Measurements from ENCODE around the gene DNAJB5. TPM values are rescaled to one million over a fixed set of nuclear protein-coding genes. Genes with fewer than 3 reads are reported as not detected.

DNAJB5 gene
- polyA plus RNA-seq, 1 donor from 2014 or later: 0.75 TPM

DNA sequence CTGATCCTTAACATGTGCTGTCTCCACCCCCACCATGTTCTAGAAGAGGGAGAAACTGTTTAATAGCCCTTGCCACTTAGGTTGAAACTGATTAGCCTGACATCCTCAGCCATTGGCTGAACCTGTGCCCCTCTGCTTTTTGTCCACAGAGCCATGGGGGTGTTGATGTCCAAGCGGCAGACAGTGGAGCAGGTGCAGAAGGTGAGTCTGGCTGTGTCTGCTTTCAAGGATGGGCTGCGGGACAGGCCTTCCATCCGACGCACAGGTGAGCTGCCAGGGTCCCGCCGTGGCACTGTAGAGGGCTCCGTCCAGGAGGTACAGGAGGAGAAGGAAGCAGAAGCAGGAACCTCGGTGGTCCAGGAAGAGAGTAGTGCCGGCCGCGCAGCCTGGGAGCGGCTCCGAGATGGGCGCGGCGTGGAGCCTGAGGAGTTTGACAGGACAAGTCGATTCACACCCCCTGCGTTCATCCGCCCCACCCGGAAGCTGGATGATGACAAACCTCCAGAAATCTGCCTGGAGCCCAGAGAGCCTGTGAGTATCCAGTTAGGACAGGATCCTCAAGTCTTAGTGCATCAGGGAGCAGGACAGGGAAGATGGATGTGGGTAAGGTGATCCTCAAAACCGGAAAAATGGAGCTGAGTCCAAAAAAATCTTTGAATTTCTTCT, 18.3 kb upstream of the DNAJB5 start:
- H3K4me1 Mint-ChIP-seq: no peaks in the 10 kb centered on the region
- peaks cover 17% of the 10 kb centered on the region for H3K27me3 Mint-ChIP-seq
- H3K4me3 Mint-ChIP-seq: no peak overlapping the region
- no peaks in the 10 kb centered on the region for H3K36me3 Mint-ChIP-seq
- peaks cover 0 to 2% (median 0%) of the 10 kb centered on the region in 3 donors for H3K9me3 Mint-ChIP-seq
- H3K27ac Mint-ChIP-seq: no peak overlapping the region

DNA sequence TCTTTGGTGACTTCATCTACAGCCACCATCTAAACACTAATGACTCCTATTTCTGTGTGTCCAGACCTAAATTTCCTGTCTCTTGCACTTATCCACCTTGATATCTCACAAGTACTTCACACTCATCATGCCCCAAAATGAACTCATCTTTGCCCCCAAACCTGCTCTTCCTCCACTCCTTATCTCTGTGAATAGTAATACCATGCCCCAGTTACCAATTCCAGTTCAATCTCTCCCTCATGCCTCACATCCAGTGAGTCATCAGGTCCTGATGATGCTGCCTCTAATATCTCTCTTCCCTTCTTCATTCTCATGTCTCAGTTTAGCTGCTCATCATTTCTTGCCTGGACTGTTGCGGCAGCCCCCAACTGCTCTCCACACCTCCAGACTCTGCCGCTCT, 14.9 kb upstream of the DNAJB5 start:
- no peaks in the 10 kb centered on the region for H3K36me3 Mint-ChIP-seq
- H3K27me3 Mint-ChIP-seq: peaks cover 8% of the 10 kb centered on the region
- peaks cover 0 to under 1% (median 0%) of the 10 kb centered on the region in 3 donors for H3K9me3 Mint-ChIP-seq
- no peak overlapping the region for H3K4me3 Mint-ChIP-seq
- no peaks in the 10 kb centered on the region for H3K4me1 Mint-ChIP-seq
- H3K27ac Mint-ChIP-seq: no peak overlapping the region

DNA sequence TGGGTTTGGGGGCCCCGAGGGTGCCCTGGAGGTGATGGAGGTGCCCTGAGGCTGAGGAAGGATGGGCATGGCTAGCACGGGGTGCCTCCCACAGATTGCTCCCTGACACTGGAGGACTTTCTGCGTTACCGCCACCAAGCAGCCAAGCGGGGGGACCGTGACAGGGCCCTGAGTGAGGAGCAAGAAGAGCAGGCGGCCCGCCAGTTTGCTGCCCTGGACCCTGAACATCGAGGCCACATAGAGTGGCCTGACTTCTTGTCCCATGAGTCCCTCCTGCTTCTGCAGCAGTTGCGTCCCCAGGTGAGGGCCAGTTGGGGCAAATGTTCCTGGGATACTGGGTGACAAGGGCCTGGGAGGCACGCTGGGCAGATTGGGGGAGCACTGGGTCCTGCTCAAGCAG, 13.1 kb upstream of the DNAJB5 start:
- Mint-ChIP-seq H3K4me3 (no peak overlapping the region), H3K9me3 (no peaks in the 10 kb centered on the region), H3K27me3 (peaks cover 8% of the 10 kb centered on the region), H3K27ac (no peak overlapping the region), H3K36me3 (no peaks in the 10 kb centered on the region), H3K4me1 (peaks cover 0 to 4% (median 2%) of the 10 kb centered on the region in 3 donors)

DNA sequence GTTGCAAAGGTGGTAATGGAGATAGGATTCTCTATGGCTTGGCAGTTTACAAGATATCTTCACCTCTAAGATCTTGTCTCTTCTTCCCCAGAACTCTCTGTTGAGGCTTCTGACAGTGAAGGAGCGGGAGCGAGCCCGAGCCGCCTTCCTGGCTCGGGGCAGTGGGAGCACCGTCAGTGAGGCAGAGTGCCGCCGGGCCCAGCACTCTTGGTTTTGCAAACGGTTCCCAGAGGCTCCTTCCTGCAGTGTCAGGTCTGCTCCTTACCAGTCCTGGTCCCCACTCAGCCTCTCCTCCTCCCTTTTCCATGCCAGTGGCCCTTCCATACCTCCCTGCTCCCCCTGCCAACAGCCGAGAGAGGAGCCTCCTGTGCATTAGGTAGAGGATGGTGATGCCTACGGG, 12.6 kb upstream of the DNAJB5 start:
- no peaks in the 10 kb centered on the region for H3K36me3 Mint-ChIP-seq
- H3K27ac Mint-ChIP-seq: no peak overlapping the region
- peaks cover 0 to 6% (median 2%) of the 10 kb centered on the region in 3 donors for H3K4me1 Mint-ChIP-seq
- H3K9me3 Mint-ChIP-seq: no peaks in the 10 kb centered on the region
- H3K27me3 Mint-ChIP-seq: peaks cover 8% of the 10 kb centered on the region
- no peak overlapping the region for H3K4me3 Mint-ChIP-seq

DNA sequence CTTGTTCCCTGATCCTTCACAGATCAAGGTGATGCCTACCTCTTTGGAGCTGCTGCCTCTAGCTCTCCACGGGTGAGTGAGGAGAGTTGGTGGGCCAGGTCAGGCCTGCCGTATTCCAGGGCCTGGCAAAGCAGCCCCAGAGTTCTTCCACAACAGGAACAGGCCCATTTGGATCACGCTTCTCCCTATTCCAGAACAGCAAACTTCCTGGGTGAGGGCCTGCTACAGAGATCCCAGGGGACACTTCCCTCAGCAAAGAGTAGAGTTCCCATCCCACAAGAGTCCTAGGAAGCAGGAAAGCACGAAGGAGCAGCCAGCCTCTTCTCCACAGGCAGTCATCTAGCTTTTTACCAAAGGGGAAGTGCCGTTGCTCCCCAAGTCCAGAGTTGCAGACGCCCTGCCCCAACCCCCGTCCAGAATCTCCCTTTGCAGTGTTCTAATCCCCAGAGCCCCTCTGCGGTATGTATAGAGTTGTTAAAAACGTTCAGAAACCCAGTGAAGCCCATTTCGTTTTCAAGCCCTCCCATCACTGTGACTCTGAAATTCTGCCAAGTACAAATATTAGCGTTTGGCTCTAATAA, 9.3 kb upstream of the DNAJB5 start:
- H3K4me1 Mint-ChIP-seq: peaks cover 22 to 34% (median 23%) of the 10 kb centered on the region in 3 donors
- no peaks in the 10 kb centered on the region for H3K9me3 Mint-ChIP-seq
- H3K27me3 Mint-ChIP-seq: peaks cover 8% of the 10 kb centered on the region
- H3K4me3 Mint-ChIP-seq: peak overlapping the region in 1 of 4 donors; percentile 33
- H3K36me3 Mint-ChIP-seq: no peaks in the 10 kb centered on the region
- no peak overlapping the region for H3K27ac Mint-ChIP-seq

DNA sequence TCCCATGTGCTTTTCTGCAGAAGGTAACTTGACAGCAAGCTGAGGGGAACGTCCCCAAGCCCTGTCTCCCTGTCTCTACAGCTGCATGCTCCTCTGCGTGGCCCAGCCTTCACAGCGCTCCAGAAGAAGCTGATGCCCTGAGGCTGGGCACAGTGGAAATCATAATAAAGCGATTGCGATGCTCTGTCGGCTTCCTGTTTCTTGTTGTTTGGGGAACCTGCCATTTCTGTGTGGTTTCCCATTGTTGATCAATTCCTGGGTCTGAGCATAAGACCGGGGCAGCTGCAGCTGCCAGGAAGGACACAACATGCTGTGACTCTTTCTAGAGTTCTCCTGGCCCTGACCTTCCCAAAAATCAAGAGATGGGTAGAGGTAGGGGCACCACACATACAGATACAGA, 7.2 kb upstream of the DNAJB5 start:
- peaks cover 6% of the 10 kb centered on the region for H3K27me3 Mint-ChIP-seq
- no peaks in the 10 kb centered on the region for H3K36me3 Mint-ChIP-seq
- H3K4me3 Mint-ChIP-seq: peak overlapping the region in 1 of 4 donors; percentile 81
- H3K27ac Mint-ChIP-seq: peak overlapping the region in 1 of 3 donors; percentile 2
- H3K9me3 Mint-ChIP-seq: no peaks in the 10 kb centered on the region
- H3K4me1 Mint-ChIP-seq: peaks cover 28 to 53% (median 38%) of the 10 kb centered on the region in 3 donors

GRCh38 chr9:34983209-34983608, 6.3 kb upstream of the DNAJB5 start:
- H3K4me3 Mint-ChIP-seq: peak overlapping the region; percentile 54 to 89 (median 76)
- peak overlapping the region in 2 of 3 donors; percentile 75 to 87 for H3K27ac Mint-ChIP-seq
- H3K27me3 Mint-ChIP-seq: peaks cover 3% of the 10 kb centered on the region
- H3K36me3 Mint-ChIP-seq: no peaks in the 10 kb centered on the region
- H3K4me1 Mint-ChIP-seq: peaks cover 28 to 54% (median 38%) of the 10 kb centered on the region in 3 donors
- no peaks in the 10 kb centered on the region for H3K9me3 Mint-ChIP-seq

GRCh38 chr9:34984049-34984448, 5.5 kb upstream of the DNAJB5 start:
- Mint-ChIP-seq H3K36me3 (no peaks in the 10 kb centered on the region), H3K4me3 (peak overlapping the region in 2 of 4 donors; percentile 61 to 89), H3K4me1 (peaks cover 28 to 57% (median 42%) of the 10 kb centered on the region in 3 donors), H3K27ac (no peak overlapping the region), H3K27me3 (peaks cover 3% of the 10 kb centered on the region), H3K9me3 (no peaks in the 10 kb centered on the region)

DNA sequence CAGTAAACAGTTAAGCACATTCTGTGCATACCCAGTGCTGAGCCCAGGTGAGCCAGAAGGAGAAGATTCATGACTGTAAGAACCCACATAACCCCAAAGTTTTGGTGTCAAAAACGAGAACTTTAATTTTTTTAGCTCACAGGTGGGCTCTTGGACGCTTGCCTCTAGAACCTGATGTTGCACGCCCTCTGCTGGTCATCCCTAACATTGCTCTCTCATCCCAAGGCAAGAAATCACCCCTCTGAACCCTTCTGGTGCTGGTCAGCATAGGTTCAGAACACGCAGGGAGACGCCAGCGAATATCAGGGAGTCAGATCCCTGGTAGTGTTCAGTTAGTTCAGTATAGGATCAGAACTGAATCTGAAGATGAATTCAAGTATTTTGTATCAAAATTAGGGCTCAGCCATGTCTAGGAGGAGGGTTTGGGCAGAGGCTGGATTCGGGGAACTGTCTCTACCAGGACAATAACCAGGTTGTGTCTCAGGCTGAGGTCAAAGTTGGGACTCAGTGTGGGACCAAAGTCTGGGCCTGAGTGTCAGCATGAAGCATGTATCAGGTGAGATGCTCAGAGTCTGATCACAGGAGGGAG, 4.1 kb upstream of the DNAJB5 start:
- Mint-ChIP-seq H3K4me3 (peak overlapping the region in 3 of 4 donors; percentile 26 to 85 (median 57)), H3K27ac (peak overlapping the region in 2 of 3 donors; percentile 29 to 81), H3K27me3 (peaks cover 5% of the 10 kb centered on the region), H3K9me3 (no peaks in the 10 kb centered on the region), H3K36me3 (no peaks in the 10 kb centered on the region), H3K4me1 (peaks cover 33 to 59% (median 42%) of the 10 kb centered on the region in 3 donors)

GRCh38 chr9:34986540-34987047, 3.0 kb upstream of the DNAJB5 start:
- Mint-ChIP-seq H3K27ac (peak overlapping the region in 2 of 3 donors; percentile 10 to 81), H3K4me3 (peak overlapping the region in 2 of 4 donors; percentile 25 to 82), H3K4me1 (peaks cover 33 to 61% (median 43%) of the 10 kb centered on the region in 3 donors), H3K9me3 (no peaks in the 10 kb centered on the region), H3K27me3 (peaks cover 5% of the 10 kb centered on the region), H3K36me3 (peaks cover 1% of the 10 kb centered on the region)

GRCh38 chr9:34987160-34987901, 2.2 kb upstream of the DNAJB5 start:
- H3K27me3 Mint-ChIP-seq: peaks cover 5% of the 10 kb centered on the region
- H3K36me3 Mint-ChIP-seq: peaks cover 1% of the 10 kb centered on the region
- H3K4me3 Mint-ChIP-seq: peak overlapping the region in 3 of 4 donors; percentile 25 to 59 (median 45)
- peaks cover 30 to 57% (median 43%) of the 10 kb centered on the region in 3 donors for H3K4me1 Mint-ChIP-seq
- H3K27ac Mint-ChIP-seq: peak overlapping the region in 2 of 3 donors; percentile 10 to 86
- no peaks in the 10 kb centered on the region for H3K9me3 Mint-ChIP-seq

DNA sequence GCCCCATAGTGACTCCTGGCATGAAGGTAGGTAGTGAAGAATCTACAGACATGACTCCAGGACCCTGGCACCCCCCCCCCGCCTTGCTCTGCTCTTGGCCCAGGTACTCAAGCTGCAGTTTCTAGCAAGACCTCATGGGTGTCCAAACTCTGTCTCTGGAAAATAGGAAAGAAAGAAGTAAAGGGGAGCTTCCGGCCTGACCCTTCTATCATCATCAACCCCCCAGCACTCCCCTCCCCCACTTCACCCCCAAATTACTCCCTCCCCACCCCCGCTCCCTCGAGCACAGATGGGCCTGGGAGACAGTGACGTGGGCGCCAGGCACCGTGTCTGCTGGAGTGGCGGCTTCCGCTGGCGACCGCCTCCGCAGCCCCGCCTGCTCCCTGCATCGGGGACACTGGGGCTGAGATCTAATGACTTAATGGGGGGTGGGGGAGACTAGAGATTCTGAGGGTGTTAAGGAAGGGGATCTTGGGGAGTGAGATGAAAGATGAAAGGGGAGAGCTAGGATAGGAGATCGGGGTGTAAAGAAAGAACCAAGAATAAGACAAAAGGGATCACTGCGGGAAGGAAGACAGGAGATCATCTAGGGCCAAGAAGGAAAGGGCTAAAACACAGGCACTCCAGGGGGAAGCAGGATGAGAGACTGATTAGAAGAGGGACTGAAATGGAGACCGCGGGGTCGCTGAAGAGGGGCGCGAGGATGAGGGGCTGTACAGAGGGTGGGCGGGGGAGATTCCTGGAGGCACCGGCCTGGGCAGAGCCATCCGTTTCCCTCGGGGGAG, 1.1 kb upstream of the DNAJB5 start:
- Mint-ChIP-seq H3K27me3 (peaks cover 2% of the 10 kb centered on the region), H3K36me3 (peaks cover 1% of the 10 kb centered on the region), H3K27ac (peak overlapping the region; percentile 32 to 89 (median 80)), H3K4me1 (peaks cover 19 to 46% (median 32%) of the 10 kb centered on the region in 3 donors), H3K9me3 (no peaks in the 10 kb centered on the region), H3K4me3 (peak overlapping the region; percentile 81 to 98 (median 96))

- Mint-ChIP-seq H3K27ac (peak overlapping the region; percentile 31 to 94 (median 55)), H3K4me1 (peaks cover 13 to 34% (median 25%) of the 10 kb centered on the region in 3 donors), H3K27me3 (peaks cover 2% of the 10 kb centered on the region), H3K9me3 (no peaks in the 10 kb centered on the region), H3K4me3 (peak overlapping the region; percentile 72 to 94 (median 87)), H3K36me3 (peaks cover 1% of the 10 kb centered on the region)
Measured at GRCh38 chr9:34989946-34990635, 546 bp downstream of the DNAJB5 start.
